Ureter (tissue), 1 donor: ENCODE results near the gene CNOT11. TPM values are rescaled to one million over a fixed set of nuclear protein-coding genes. Genes with fewer than 3 reads are reported as not detected.
"Not testable (repeated sequence)": the region's sequence is repeated elsewhere in the genome, so short reads cannot be mapped to it uniquely, and the experiment has no call there.

Source experiments
- DNase-seq: peaks from one replicate; pipeline ENCODE4 v3.0.0-alpha.2; 2020; ENCODE audit warnings: low spot score
- total RNA-seq: library from RNA; stranded (reverse); gene quantifications from one replicate; pipeline ENCODE4 v1.2.4, GENCODE V29; 2023
- donor health status: DM: yes; HTN: yes; CAD: no.

The CNOT11 gene
- total RNA-seq, 1 donor from 2014 or later: 71.3 TPM

GRCh38 chr2:101310090-101310833 lies 57.6 kb downstream of the CNOT11 start:
- no peak for DNase-seq

- no peak for DNase-seq
Observed at GRCh38 chr2:101310834-101311695, 58.4 kb downstream of the CNOT11 start.

- DNase-seq: no peak
Observed at GRCh38 chr2:101311696-101312017, 59.0 kb downstream of the CNOT11 start.

GRCh38 chr2:101316568-101316967 lies 63.9 kb downstream of the CNOT11 start:
- not testable (repeated sequence) for DNase-seq

Other genes starting within 250 kb of the CNOT11 start
- 69.1 TPM for gene TBC1D8, start 101.5 kb upstream of the CNOT11 start, total RNA-seq
- gene RNF149, start 55.8 kb downstream of the CNOT11 start, total RNA-seq: 97.3 TPM
- gene CREG2, start 134.6 kb downstream of the CNOT11 start, total RNA-seq: 1.8 TPM
- gene RFX8, start 222.2 kb downstream of the CNOT11 start, total RNA-seq: not detected